Activated CD4-positive, alpha-beta memory T cell treated with anti-CD3 and anti-CD28 coated beads, Interleukin-2, amount 10 ng/mL, durations not matched to agents 7 days and 5 days (primary cell): Measurements from ENCODE around the gene ALKBH2. TPM values are rescaled to one million over a fixed set of nuclear protein-coding genes. Genes with fewer than 3 reads are reported as not detected.

Source experiments
- CTCF ChIA-PET: fragments of 350-600 bp; sonication (Branson Sonifier 250); formaldehyde crosslinking; loops from one replicate; lab custom pipeline; 2021; ENCODE audit warnings: antibody characterized with exemption, inconsistent platforms; lab: Charles Lee
- POLR2A ChIA-PET: fragments of 350-600 bp; sonication (Branson Sonifier 250); formaldehyde crosslinking; loops from one replicate; lab custom pipeline; 2021; ENCODE audit warnings: antibody characterized with exemption; lab: Charles Lee
- DNase-seq: peaks from one replicate; pipeline ENCODE4 v3.0.0-alpha.2; 2020
- H3K27ac Mint-ChIP-seq: one replicate; pipeline ENCODE4 v1.8.0; 2021; ENCODE audit warnings: mild to moderate bottlenecking, mixed read lengths
- H3K27me3 Mint-ChIP-seq: one replicate; pipeline ENCODE4 v1.8.0; 2021; ENCODE audit warnings: mixed read lengths
- H3K36me3 Mint-ChIP-seq: one replicate; pipeline ENCODE4 v1.8.0; 2021; ENCODE audit warnings: low read depth, mixed read lengths
- H3K4me1 Mint-ChIP-seq: one replicate; pipeline ENCODE4 v1.8.0; 2021; ENCODE audit warnings: mixed read lengths
- H3K4me3 Mint-ChIP-seq: one replicate; pipeline ENCODE4 v1.8.0; 2021; ENCODE audit warnings: mild to moderate bottlenecking, mixed read lengths
- H3K9me3 Mint-ChIP-seq: one replicate; pipeline ENCODE4 v1.8.0; 2021; ENCODE audit warnings: mixed read lengths
- total RNA-seq, 2 experiments: library from RNA; stranded (reverse); gene quantifications; one replicate each; pipeline ENCODE4 v1.2.3, GENCODE V29; 2021

The ALKBH2 gene
- total RNA-seq, 2 experiments from 2014 or later = 8.2 to 8.7 TPM

DNA sequence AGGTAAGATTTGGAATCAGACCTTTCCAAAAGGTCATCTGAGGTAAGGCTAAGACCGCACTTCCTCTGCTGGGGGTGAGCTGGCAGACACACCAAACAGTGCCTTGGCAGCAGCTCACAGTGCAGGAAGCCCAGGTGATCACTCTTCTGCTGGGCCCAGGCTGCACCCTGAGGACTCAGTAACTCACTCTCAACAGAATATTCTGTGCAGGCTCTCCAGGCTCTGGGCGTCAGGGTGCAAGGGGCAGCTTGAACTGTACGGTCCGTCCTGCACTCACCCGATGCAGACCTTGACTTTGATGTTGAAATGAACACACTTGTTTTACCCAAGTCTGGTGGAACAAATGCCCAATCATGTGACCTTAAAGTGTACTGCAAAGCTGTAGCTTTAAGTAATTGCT, 6.0 kb downstream of the ALKBH2 start:
- Mint-ChIP-seq H3K27me3 (no peaks in the 10 kb centered on the region), H3K36me3 (peaks cover 10% of the 10 kb centered on the region), H3K4me1 (peaks cover 18% of the 10 kb centered on the region), H3K9me3 (no peaks in the 10 kb centered on the region), H3K27ac (no peak overlapping the region), H3K4me3 (no peak overlapping the region)
- ChIA-PET CTCF (interaction anchor here (1.0 to 1.5 kb wide), 3 partner anchors 11 to 523 kb away, joined by 3 to 4 read pairs (median 3); no protein-coding TSS in a partner anchor), POLR2A (interaction anchor here (2.2 kb wide), 1 partner anchor 35 kb away, joined by 8 read pairs; the partner anchor contains the start of gene USP30)
- DNase-seq = no peak

DNA sequence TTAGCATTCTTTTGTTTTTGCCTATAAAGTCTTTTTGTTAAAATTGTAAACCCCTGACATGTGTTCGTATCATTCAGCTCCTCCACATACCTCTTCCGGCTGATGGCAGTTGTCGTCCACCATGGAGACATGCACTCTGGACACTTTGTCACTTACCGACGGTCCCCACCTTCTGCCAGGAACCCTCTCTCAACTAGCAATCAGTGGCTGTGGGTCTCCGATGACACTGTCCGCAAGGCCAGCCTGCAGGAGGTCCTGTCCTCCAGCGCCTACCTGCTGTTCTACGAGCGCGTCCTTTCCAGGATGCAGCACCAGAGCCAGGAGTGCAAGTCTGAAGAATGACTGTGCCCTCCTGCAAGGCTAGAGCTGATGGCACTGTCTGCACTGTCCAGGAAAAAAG, 7.7 kb downstream of the ALKBH2 start:
- peaks cover 4% of the 10 kb centered on the region for H3K4me1 Mint-ChIP-seq
- no peak overlapping the region for H3K4me3 Mint-ChIP-seq
- peaks cover 18% of the 10 kb centered on the region for H3K36me3 Mint-ChIP-seq
- H3K27me3 Mint-ChIP-seq = no peaks in the 10 kb centered on the region
- ChIA-PET POLR2A (no interaction called here), CTCF (no interaction called here)
- no peak overlapping the region for H3K27ac Mint-ChIP-seq
- no peaks in the 10 kb centered on the region for H3K9me3 Mint-ChIP-seq
- DNase-seq = no peak

DNA sequence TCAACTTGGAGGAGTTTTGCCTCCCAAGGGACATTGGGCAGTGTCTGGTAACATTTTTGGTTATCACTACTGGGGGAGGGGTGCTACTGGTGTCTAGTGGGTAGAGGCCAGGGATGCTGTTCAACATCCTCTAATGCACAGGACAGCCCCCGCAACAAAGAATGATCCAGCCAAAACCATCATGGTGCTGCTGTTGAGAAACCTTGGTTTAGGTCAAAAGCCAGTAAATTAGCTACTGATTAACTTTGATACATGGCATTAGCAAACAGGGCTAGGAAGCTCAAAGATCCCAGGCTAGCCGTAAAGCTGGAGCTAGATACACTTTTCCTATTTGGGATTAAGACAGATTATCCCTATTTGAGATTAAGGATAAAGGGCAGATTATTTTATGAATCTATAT, 8.8 kb downstream of the ALKBH2 start:
- POLR2A ChIA-PET = interaction anchor here (1.1 kb wide), 1 partner anchor 9 kb away, joined by 3 read pairs; the partner anchor contains the start of gene ALKBH2
- CTCF ChIA-PET = interaction anchor here (1.3 kb wide), 1 partner anchor 8 kb away, joined by 5 read pairs; the partner anchor contains the start of gene ALKBH2
- Mint-ChIP-seq H3K4me1 (no peaks in the 10 kb centered on the region), H3K27ac (no peak overlapping the region), H3K9me3 (peaks cover 3% of the 10 kb centered on the region), H3K27me3 (no peaks in the 10 kb centered on the region), H3K36me3 (peaks cover 25% of the 10 kb centered on the region), H3K4me3 (no peak overlapping the region)
- no peak for DNase-seq

GRCh38 chr12:109082751-109083150, 10.5 kb downstream of the ALKBH2 start:
- Mint-ChIP-seq H3K4me3 (no peak overlapping the region), H3K36me3 (peaks cover 27% of the 10 kb centered on the region), H3K4me1 (no peaks in the 10 kb centered on the region), H3K27ac (no peak overlapping the region), H3K9me3 (peaks cover 6% of the 10 kb centered on the region), H3K27me3 (no peaks in the 10 kb centered on the region)
- ChIA-PET CTCF (no interaction called here), POLR2A (no interaction called here)
- DNase-seq = no peak

DNA sequence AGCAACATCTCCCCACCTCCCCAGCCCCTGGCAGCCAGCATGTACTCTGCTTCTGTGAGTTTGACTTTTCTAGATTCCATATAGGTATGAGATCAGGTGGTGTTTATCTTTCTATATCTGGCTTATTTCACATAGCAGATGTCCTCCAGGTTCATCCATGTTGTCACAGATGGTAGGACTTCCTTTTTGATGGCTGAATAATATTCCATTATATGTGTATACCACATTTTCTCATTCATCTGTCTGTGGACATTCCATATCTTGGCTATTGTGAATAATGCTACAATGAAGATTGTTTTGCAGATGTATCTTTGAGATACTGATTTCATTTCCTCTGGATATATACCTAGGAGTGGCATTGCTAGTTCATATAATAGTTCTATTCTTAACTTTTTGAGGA, 18.4 kb downstream of the ALKBH2 start:
- POLR2A ChIA-PET = no interaction called here
- no peaks in the 10 kb centered on the region for H3K4me1 Mint-ChIP-seq
- DNase-seq = no peak
- H3K4me3 Mint-ChIP-seq = no peak overlapping the region
- peaks cover 9% of the 10 kb centered on the region for H3K9me3 Mint-ChIP-seq
- no peaks in the 10 kb centered on the region for H3K27me3 Mint-ChIP-seq
- H3K36me3 Mint-ChIP-seq = peaks cover 33% of the 10 kb centered on the region
- H3K27ac Mint-ChIP-seq = no peak overlapping the region
- CTCF ChIA-PET = no interaction called here

DNA sequence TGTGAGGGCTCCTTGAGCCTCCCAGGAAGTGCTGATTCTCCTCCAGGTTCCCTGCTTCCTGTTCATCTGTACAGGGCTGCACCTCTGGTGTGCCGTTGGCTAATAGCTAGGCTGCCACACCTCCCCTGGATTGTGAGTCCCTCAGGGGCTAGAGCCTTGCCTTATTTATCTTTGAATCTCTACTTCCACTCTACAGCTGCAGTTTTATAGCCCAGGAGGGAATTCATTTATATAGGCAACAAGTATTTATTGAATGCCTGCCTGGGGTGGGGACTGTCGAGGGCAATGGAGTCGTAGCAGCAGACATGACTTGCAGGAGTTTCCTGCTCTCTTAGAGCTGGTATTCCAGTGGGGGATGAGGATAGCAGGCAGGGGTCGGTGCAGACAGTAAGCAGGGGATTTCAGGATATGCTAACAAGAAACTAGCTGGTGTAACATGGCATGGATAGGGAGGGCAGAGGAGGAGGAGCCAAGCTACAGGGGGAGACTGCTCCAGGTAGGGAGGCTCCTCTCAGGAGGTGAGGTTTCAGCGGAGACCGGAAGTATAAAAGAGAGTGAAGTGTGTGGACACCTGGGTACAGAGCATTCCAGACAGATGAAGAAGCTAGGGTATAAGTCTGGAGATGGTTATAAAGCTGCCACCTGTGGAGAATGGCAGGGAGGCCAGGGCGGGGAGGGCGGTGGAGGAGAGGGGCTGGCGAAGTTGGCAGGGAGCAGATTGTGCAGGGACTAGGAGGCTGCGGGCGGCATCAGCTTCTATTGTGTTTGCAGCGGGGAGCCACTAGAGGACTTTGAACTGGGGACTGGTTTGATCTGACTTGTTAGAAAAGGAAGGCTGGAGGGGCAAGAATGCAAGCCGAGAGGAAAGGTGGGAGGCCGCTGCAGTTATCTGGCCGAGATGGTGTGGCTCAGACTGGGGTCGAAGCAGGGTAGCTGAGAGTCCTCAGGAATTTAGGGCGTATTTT, 23.7 kb downstream of the ALKBH2 start:
- peaks cover 11% of the 10 kb centered on the region for H3K36me3 Mint-ChIP-seq

GRCh38 chr12:109065853-109066193, 27.4 kb downstream of the ALKBH2 start:
- Mint-ChIP-seq H3K9me3 (no peaks in the 10 kb centered on the region), H3K4me1 (peaks cover 4% of the 10 kb centered on the region), H3K36me3 (no peaks in the 10 kb centered on the region), H3K4me3 (no peak overlapping the region), H3K27me3 (no peaks in the 10 kb centered on the region), H3K27ac (no peak overlapping the region)
- ChIA-PET CTCF (interaction anchor here (0.7 kb wide), 1 partner anchor 569 kb away, joined by 4 read pairs; no protein-coding TSS in a partner anchor), POLR2A (no interaction called here)
- no peak for DNase-seq

More for the DNA sequence above, 23.7 kb downstream of the ALKBH2 start:
- DNase-seq = no peak
- H3K9me3 Mint-ChIP-seq = peaks cover under 1% of the 10 kb centered on the region
- H3K27me3 Mint-ChIP-seq = no peaks in the 10 kb centered on the region
- ChIA-PET POLR2A (no interaction called here), CTCF (interaction anchor here (1.3 kb wide), 1 partner anchor 120 kb away, joined by 4 read pairs; no protein-coding TSS in a partner anchor)
- H3K4me1 Mint-ChIP-seq = no peaks in the 10 kb centered on the region
- no peak overlapping the region for H3K4me3 Mint-ChIP-seq
- H3K27ac Mint-ChIP-seq = no peak overlapping the region

DNA sequence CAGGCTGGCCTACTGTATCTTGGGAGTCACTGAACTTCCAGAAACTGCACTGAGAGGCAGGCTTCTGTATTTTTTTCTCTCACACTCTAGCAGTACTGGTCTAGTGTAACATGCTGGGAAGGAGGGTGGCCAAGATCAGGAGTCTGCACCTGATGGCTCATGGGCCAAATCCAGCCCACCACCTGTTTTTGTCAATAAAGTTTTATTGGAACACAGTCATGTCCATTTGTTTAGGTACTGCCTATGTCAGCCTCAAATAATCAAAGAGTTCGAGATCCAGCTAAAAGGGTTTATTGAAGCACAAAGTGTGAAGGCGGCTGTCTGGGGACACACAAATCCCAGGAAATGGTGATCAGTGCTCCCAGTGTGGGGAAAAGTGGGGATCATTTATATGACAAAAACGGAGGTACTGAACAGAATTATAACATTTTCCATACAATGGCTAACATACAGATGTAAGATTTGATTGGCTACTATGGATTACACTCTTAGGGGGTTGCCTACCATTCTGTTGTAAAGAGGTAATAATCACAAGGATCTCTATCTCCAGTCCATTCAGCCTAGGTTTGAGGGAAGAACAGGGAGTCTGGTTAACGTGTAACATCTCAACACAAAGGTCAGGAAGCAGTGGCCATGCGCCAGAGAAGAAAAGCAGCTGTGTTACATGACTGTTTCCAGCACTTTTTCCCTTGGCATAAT, 28.0 kb downstream of the ALKBH2 start:
- H3K4me3 Mint-ChIP-seq = no peak overlapping the region
- peaks cover 4% of the 10 kb centered on the region for H3K4me1 Mint-ChIP-seq
- H3K36me3 Mint-ChIP-seq = no peaks in the 10 kb centered on the region
- H3K9me3 Mint-ChIP-seq = no peaks in the 10 kb centered on the region
- DNase-seq = no peak
- H3K27ac Mint-ChIP-seq = no peak overlapping the region
- H3K27me3 Mint-ChIP-seq = no peaks in the 10 kb centered on the region
- POLR2A ChIA-PET = no interaction called here
- CTCF ChIA-PET = interaction anchor here (0.7 kb wide), 1 partner anchor 568 kb away, joined by 4 read pairs; no protein-coding TSS in a partner anchor

DNA sequence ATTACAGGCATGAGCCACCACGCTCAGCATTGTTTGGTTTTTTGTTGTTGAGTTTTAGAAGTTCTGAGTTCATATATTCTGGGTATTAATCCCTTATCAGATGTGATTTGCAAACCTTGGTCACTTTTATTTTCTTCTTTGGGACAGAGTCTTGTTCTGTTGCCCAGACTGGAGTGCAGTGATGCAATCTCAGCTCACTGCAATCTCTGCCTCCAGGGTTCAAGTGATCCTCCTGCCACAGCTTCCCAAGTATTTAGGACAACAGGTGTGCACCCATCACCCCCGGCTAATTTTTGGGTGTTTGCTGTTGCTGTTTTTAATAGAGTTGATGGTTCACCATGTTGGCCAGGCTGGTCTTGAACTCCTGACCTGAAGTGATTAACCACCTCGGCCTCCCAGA, 29.1 kb downstream of the ALKBH2 start:
- H3K4me3 Mint-ChIP-seq = no peak overlapping the region
- no peaks in the 10 kb centered on the region for H3K9me3 Mint-ChIP-seq
- DNase-seq = no peak
- peaks cover 4% of the 10 kb centered on the region for H3K4me1 Mint-ChIP-seq
- no peaks in the 10 kb centered on the region for H3K36me3 Mint-ChIP-seq
- no peaks in the 10 kb centered on the region for H3K27me3 Mint-ChIP-seq
- H3K27ac Mint-ChIP-seq = no peak overlapping the region
- ChIA-PET CTCF (interaction anchor here (0.7 to 1.0 kb wide), 2 partner anchors 48 to 363 kb away, joined by 3 to 6 read pairs; no protein-coding TSS in a partner anchor), POLR2A (no interaction called here)

DNA sequence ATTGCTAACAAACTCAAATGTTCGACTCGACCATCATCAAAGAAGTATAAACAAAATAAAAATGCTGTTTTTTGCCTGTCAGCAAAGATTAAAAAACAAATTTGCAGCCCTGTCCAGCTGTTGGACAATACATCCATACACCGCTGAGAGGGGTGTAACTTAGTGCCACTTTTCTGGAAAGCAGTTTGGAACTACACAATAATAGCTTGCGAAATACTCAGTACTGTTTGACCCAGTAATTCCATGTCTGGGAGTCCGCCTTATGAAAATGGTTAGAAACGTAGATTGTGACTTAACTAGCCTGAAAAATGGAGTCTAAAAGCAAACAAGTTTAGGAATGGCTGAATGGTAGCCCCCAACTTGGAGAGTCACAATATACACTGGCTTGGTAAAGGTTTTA, 34.5 kb downstream of the ALKBH2 start:
- H3K9me3 Mint-ChIP-seq = no peaks in the 10 kb centered on the region
- ChIA-PET POLR2A (no interaction called here), CTCF (no interaction called here)
- H3K27me3 Mint-ChIP-seq = no peaks in the 10 kb centered on the region
- peaks cover 9% of the 10 kb centered on the region for H3K4me1 Mint-ChIP-seq
- no peak overlapping the region for H3K27ac Mint-ChIP-seq
- H3K36me3 Mint-ChIP-seq = peaks cover 5% of the 10 kb centered on the region
- DNase-seq = no peak
- no peak overlapping the region for H3K4me3 Mint-ChIP-seq

- H3K36me3 Mint-ChIP-seq = peaks cover 5% of the 10 kb centered on the region
- no peaks in the 10 kb centered on the region for H3K27me3 Mint-ChIP-seq
- CTCF ChIA-PET = no interaction called here
- peaks cover 7% of the 10 kb centered on the region for H3K4me1 Mint-ChIP-seq
- H3K4me3 Mint-ChIP-seq = no peak overlapping the region
- H3K9me3 Mint-ChIP-seq = no peaks in the 10 kb centered on the region
- POLR2A ChIA-PET = no interaction called here
- DNase-seq = no peak
- H3K27ac Mint-ChIP-seq = no peak overlapping the region
These were observed 35.9 kb downstream of the ALKBH2 start for GRCh38 chr12:109057376-109057775.

DNA sequence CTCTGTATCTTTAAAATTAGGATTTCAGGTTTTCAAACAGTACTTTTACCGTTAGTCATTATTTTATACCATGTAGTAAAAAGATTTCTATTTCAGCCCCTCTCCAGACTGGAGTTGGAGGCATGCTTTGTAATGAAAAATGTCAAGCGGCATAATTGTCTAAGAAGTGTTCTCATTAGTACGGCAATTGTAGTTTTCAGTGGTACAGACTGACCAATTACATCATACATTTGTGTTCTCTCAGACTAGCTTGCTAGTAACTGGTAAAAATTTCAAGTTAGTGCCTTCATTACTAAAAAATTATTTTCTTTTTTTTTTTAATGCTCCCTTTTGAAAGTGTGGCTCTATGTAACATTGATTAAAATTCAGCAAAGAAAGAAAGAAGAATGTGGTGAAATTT, 36.4 kb downstream of the ALKBH2 start:
- no peak overlapping the region for H3K27ac Mint-ChIP-seq
- ChIA-PET CTCF (no interaction called here), POLR2A (no interaction called here)
- H3K9me3 Mint-ChIP-seq = no peaks in the 10 kb centered on the region
- no peak overlapping the region for H3K4me3 Mint-ChIP-seq
- H3K27me3 Mint-ChIP-seq = no peaks in the 10 kb centered on the region
- no peak for DNase-seq
- H3K4me1 Mint-ChIP-seq = peaks cover 11% of the 10 kb centered on the region
- peaks cover 8% of the 10 kb centered on the region for H3K36me3 Mint-ChIP-seq

- H3K4me3 Mint-ChIP-seq = no peak overlapping the region
These were observed 38.8 kb downstream of the ALKBH2 start for GRCh38 chr12:109054520-109054919.

More at GRCh38 chr12:109054520-109054919, 38.8 kb downstream of the ALKBH2 start:
- DNase-seq = no peak
- peaks cover 8% of the 10 kb centered on the region for H3K36me3 Mint-ChIP-seq
- CTCF ChIA-PET = interaction anchor here (0.6 to 1.5 kb wide), 8 partner anchors 9 to 492 kb away, joined by 3 to 12 read pairs (median 4); partner anchors contain the start of genes ALKBH2, ISCU and UNG
- H3K9me3 Mint-ChIP-seq = no peaks in the 10 kb centered on the region
- no peaks in the 10 kb centered on the region for H3K27me3 Mint-ChIP-seq
- H3K27ac Mint-ChIP-seq = no peak overlapping the region
- H3K4me1 Mint-ChIP-seq = peaks cover 16% of the 10 kb centered on the region
- POLR2A ChIA-PET = interaction anchor here (1.3 to 3.0 kb wide), 3 partner anchors 38 to 492 kb away, joined by 3 to 13 read pairs (median 8); partner anchors contain the start of genes ALKBH2 and ISCU
